ENCODE results near the gene RTEL1. TPM values are rescaled to one million over a fixed set of nuclear protein-coding genes. Genes with fewer than 3 reads are reported as not detected.

The RTEL1 gene
- total RNA-seq, 4 donors from 2014 or later: 7.1 to 43.7 (median 18.7) TPM

DNA sequence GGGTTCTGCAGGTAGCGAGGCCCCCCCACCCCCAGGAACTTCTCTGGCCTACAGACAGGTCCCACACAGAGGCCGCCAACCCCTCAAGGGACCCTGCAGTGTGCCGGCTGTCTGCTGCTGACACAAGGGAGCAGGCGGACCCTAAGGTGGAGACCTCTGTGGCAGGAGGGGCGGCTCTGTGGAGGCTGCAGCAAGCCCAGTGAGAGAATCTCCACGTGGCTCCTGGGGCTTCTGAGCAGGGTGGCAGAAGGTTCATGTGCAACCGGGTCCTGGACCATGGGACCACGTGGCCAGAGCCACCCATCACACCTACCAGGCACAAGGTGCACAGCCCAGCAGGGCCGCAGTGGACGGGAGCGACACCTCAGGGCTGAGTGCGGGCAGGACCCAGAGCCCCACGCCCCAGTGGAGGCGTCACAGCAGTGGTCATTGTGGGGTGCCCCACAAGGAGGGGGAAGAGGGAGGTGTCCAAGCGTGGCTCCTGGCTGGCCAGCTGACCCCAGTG is 45.4 kb downstream of the RTEL1 start:
- peaks cover 0 to 60% of the 10 kb centered on the region in 2 donors for H3K36me3 ChIP-seq
- no peak overlapping the region for H3K4me3 ChIP-seq
- WGBS, 2 donors (ENCODE audit: low coverage in 1 of 2): 61% methylated on average over 4 of the region's 15 CpGs; no CpG with 5 or more reads in 1 of the 2 donors
- no peak for ATAC-seq
- H3K27me3 ChIP-seq: no peaks in the 10 kb centered on the region
- peaks cover 0 to 47% (median 22%) of the 10 kb centered on the region in 3 donors for H3K4me1 ChIP-seq
- H3K9me3 ChIP-seq: no peaks in the 10 kb centered on the region
- TF ChIP-seq POLR2A (IDR thresholded peaks at IDR 0.05) (no peak), CTCF (IDR thresholded peaks at IDR 0.05) (no peak), EP300 (IDR thresholded peaks at IDR 0.05) (no peak), POLR2AphosphoS5 (IDR thresholded peaks at IDR 0.05) (no peak)
- no peak overlapping the region for H3K27ac ChIP-seq

DNA sequence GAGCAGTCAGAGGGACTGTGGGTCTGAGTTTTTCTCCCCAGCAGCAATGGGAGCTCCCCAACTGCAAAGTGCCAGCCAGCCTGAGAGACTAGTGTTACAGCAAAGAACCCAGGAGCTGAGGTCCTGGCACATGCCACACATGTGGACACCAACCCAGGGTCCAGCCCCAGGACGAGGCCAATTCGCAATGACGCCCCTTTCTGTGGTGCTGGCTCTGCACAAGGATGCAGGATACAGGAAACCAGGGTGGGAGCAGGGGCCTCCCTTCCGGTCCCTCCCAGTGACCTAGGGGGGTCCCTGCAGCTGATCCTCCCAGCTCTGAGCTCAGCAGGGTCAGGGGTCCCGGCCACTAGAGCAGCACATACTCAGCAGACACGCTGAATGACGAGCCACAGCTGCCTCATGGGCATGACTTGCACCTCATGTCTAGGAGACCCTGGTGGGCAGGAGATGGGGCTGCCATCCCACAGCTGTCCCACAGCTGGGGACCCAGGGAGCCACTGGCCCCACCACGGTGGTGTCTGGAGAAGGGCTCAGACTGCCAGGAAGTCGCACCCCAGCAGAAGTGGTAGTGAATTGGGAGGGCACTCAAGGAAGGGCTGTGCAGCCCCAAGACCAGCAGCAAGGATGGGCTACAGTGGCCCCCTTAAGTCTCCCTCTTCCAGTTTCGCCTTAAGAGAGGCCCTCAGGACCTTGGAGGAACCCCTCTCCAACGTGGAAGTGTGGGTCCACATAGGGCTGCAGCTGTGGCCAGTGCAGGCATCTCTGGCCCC is 46.0 kb downstream of the RTEL1 start:
- Histone ChIP-seq H3K36me3 (peaks cover 0 to 64% of the 10 kb centered on the region in 2 donors), H3K4me3 (no peak overlapping the region), H3K27ac (no peak overlapping the region), H3K27me3 (no peaks in the 10 kb centered on the region), H3K4me1 (peaks cover 0 to 47% (median 22%) of the 10 kb centered on the region in 3 donors), H3K9me3 (no peaks in the 10 kb centered on the region)
- no peak for ATAC-seq
- no peak for TF ChIP-seq CTCF (IDR thresholded peaks at IDR 0.05)
- TF ChIP-seq POLR2AphosphoS5 (IDR thresholded peaks at IDR 0.05): no peak
- TF ChIP-seq EP300 (IDR thresholded peaks at IDR 0.05): no peak
- no peak for TF ChIP-seq POLR2A (IDR thresholded peaks at IDR 0.05)
- WGBS, 2 donors (ENCODE audit: low coverage in 1 of 2): 90 to 94% methylated on average over 2 to 3 of the region's 11 CpGs

DNA sequence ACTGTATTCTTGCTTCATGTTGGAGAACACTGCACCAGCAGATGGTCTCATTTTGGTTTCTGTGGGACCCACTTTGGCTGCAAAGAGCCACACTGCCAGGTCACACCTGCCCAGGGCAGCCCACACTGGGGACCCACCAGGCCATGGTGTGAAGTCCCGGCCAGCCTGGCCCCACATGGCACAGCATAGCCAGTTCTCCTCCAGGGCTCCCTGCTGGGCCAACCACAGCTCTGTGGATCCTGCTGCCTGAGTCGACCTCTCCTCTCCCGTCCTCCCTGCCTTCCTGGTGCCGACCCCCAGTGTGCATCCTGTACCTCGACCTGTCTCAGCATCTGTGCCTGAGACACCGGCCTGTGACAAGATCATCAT is 46.6 kb downstream of the RTEL1 start:
- peaks cover 0 to 47% (median 20%) of the 10 kb centered on the region in 3 donors for H3K4me1 ChIP-seq
- H3K27ac ChIP-seq: no peak overlapping the region
- H3K36me3 ChIP-seq: peaks cover 0 to 66% of the 10 kb centered on the region in 2 donors

GRCh38 chr20:63705232-63706026 is 47.3 kb downstream of the RTEL1 start:
- no peak for ATAC-seq
- Histone ChIP-seq H3K4me1 (peaks cover 0 to 47% (median 18%) of the 10 kb centered on the region in 3 donors), H3K4me3 (no peak overlapping the region), H3K36me3 (peaks cover 0 to 66% of the 10 kb centered on the region in 2 donors), H3K27me3 (no peaks in the 10 kb centered on the region), H3K27ac (no peak overlapping the region), H3K9me3 (no peaks in the 10 kb centered on the region)
- WGBS, 2 donors (ENCODE audit: low coverage in 1 of 2): 80% methylated on average over 3 to 4 of the region's 8 CpGs
- TF ChIP-seq EP300 (IDR thresholded peaks at IDR 0.05): no peak
- TF ChIP-seq CTCF (IDR thresholded peaks at IDR 0.05): no peak
- TF ChIP-seq POLR2AphosphoS5 (IDR thresholded peaks at IDR 0.05): no peak
- TF ChIP-seq POLR2A (IDR thresholded peaks at IDR 0.05): no peak

More for the DNA sequence above, 46.6 kb downstream of the RTEL1 start:
- no peak overlapping the region for H3K4me3 ChIP-seq
- no peaks in the 10 kb centered on the region for H3K27me3 ChIP-seq
- TF ChIP-seq POLR2A (IDR thresholded peaks at IDR 0.05): no peak
- TF ChIP-seq EP300 (IDR thresholded peaks at IDR 0.05): no peak
- TF ChIP-seq CTCF (IDR thresholded peaks at IDR 0.05): no peak
- no peak for TF ChIP-seq POLR2AphosphoS5 (IDR thresholded peaks at IDR 0.05)
- WGBS, 2 donors (ENCODE audit: low coverage in 1 of 2): 80 to 90% methylated on average over 1 to 4 of the region's 6 CpGs
- H3K9me3 ChIP-seq: no peaks in the 10 kb centered on the region
- ATAC-seq: no peak

All from gastroesophageal sphincter (tissue), 4 donors.